ENCODE results near the gene MICAL2.

MICAL2 gene

GRCh38 chr11:12258451-12258850, 148.1 kb downstream of the MICAL2 start:
- no peak for TF ChIP-seq POLR2AphosphoS5 (IDR thresholded peaks at IDR 0.05; ENCODE audit: low read depth, low read length)
- TF ChIP-seq TAF1 (IDR thresholded peaks at IDR 0.05; ENCODE audit: borderline replicate concordance, insufficient read depth, low read length), result no peak
- no peak for TF ChIP-seq FOXP2 (optimal IDR thresholded peaks at IDR 0.05; ENCODE audit: borderline replicate concordance, extremely low read depth, extremely low read length, insufficient read depth)
- TF ChIP-seq, protein P1, sequence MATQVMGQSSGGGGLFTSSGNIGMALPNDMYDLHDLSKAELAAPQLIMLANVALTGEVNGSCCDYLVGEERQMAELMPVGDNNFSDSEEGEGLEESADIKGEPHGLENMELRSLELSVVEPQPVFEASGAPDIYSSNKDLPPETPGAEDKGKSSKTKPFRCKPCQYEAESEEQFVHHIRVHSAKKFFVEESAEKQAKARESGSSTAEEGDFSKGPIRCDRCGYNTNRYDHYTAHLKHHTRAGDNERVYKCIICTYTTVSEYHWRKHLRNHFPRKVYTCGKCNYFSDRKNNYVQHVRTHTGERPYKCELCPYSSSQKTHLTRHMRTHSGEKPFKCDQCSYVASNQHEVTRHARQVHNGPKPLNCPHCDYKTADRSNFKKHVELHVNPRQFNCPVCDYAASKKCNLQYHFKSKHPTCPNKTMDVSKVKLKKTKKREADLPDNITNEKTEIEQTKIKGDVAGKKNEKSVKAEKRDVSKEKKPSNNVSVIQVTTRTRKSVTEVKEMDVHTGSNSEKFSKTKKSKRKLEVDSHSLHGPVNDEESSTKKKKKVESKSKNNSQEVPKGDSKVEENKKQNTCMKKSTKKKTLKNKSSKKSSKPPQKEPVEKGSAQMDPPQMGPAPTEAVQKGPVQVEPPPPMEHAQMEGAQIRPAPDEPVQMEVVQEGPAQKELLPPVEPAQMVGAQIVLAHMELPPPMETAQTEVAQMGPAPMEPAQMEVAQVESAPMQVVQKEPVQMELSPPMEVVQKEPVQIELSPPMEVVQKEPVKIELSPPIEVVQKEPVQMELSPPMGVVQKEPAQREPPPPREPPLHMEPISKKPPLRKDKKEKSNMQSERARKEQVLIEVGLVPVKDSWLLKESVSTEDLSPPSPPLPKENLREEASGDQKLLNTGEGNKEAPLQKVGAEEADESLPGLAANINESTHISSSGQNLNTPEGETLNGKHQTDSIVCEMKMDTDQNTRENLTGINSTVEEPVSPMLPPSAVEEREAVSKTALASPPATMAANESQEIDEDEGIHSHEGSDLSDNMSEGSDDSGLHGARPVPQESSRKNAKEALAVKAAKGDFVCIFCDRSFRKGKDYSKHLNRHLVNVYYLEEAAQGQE (IDR thresholded peaks at IDR 0.05; ENCODE audit: insufficient read depth in 1 of 2, low read depth in 2 of 2, low read length in 2 of 2), result no peak
- no peak for TF ChIP-seq SIN3A (IDR thresholded peaks at IDR 0.05; ENCODE audit: borderline replicate concordance, insufficient read depth, low read length)

GRCh38 chr11:12259956-12260355, 149.6 kb downstream of the MICAL2 start:
- no peak for TF ChIP-seq POLR2AphosphoS5 (IDR thresholded peaks at IDR 0.05; ENCODE audit: low read depth, low read length)
- TF ChIP-seq TAF1 (IDR thresholded peaks at IDR 0.05; ENCODE audit: borderline replicate concordance, insufficient read depth, low read length), result no peak
- TF ChIP-seq, protein P1 (IDR thresholded peaks at IDR 0.05; ENCODE audit: insufficient read depth in 1 of 2, low read depth in 2 of 2, low read length in 2 of 2), result no peak
- TF ChIP-seq SIN3A (IDR thresholded peaks at IDR 0.05; ENCODE audit: borderline replicate concordance, insufficient read depth, low read length), result no peak
- TF ChIP-seq FOXP2 (optimal IDR thresholded peaks at IDR 0.05; ENCODE audit: borderline replicate concordance, extremely low read depth, extremely low read length, insufficient read depth), result no peak

DNA sequence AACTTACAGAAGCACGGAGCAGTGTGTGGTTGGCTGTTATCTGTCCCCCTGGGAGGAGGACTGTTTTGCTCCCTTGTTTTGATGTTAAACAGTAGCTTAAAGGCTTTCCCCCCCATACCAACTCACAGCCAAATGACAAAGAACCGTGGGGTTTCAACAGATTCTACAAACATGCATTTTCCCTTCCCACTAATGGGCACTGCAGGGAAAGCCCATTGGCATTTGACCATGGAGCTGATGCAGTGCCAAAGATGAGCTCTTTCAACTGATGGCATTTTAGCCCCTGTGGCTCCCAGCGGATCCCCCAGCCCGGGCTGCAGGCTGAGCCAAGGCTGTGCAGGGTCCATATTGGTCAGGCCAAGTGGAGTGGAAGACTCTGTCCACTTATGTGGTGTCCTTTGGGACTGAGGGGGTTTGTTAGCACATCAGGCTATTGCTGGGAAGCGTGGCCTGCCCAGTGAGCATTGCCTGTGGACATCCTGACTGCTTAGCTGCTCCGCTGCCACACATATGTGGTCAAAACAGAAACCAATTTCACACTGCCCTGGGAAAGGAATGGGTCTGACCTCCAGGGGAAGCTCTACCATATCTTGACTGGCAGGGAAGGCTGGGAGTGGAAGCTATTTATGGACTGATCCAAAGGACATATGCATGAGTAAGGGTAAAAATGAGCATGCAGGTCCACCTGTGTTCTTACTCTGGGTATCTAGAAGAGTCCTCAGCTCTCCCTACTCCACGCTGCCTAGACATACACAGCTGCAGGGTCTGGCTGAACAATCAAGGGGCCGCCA, 150.5 kb downstream of the MICAL2 start:
- TF ChIP-seq SIN3A (IDR thresholded peaks at IDR 0.05; ENCODE audit: borderline replicate concordance, insufficient read depth, low read length), result no peak
- no peak for TF ChIP-seq FOXP2 (optimal IDR thresholded peaks at IDR 0.05; ENCODE audit: borderline replicate concordance, extremely low read depth, extremely low read length, insufficient read depth)
- TF ChIP-seq, protein P1 (IDR thresholded peaks at IDR 0.05; ENCODE audit: insufficient read depth in 1 of 2, low read depth in 2 of 2, low read length in 2 of 2), result no peak
- no peak for TF ChIP-seq TAF1 (IDR thresholded peaks at IDR 0.05; ENCODE audit: borderline replicate concordance, insufficient read depth, low read length)
- TF ChIP-seq POLR2AphosphoS5 (IDR thresholded peaks at IDR 0.05; ENCODE audit: low read depth, low read length), result no peak

- TF ChIP-seq TAF1 (IDR thresholded peaks at IDR 0.05; ENCODE audit: borderline replicate concordance, insufficient read depth, low read length) (no peak), FOXP2 (optimal IDR thresholded peaks at IDR 0.05; ENCODE audit: borderline replicate concordance, extremely low read depth, extremely low read length, insufficient read depth) (no peak), POLR2AphosphoS5 (IDR thresholded peaks at IDR 0.05; ENCODE audit: low read depth, low read length) (no peak), SIN3A (IDR thresholded peaks at IDR 0.05; ENCODE audit: borderline replicate concordance, insufficient read depth, low read length) (no peak)
- TF ChIP-seq, protein P1 (IDR thresholded peaks at IDR 0.05; ENCODE audit: insufficient read depth in 1 of 2, low read depth in 2 of 2, low read length in 2 of 2), result no peak
These were observed 151.2 kb downstream of the MICAL2 start for GRCh38 chr11:12261551-12261950.

Measured in PFSK-1 (cell line).